Pancreas (tissue), 10 donors: ENCODE results near the gene CALD1. TPM values are rescaled to one million over a fixed set of nuclear protein-coding genes. Genes with fewer than 3 reads are reported as not detected.

Experiments
- ATAC-seq, 4 donors: fragments of 200-7000 bp; cut with Tn5 transposase; one replicate each; pipeline versions ENCODE4 v1.8.0 to v1.9.1; 2020; ENCODE audit warnings: mild to moderate bottlenecking in 4 of 4, moderate library complexity in 4 of 4
- DNase-seq, 6 donors: peaks; one replicate each; pipeline ENCODE4 v3.0.0-alpha.2; 2020
- FAIRE-seq: peaks from 2 replicates; lab custom pipeline; 2012; peaks lifted over from hg19 to GRCh38; lab: Jason Lieb, UNC
- H3K27ac ChIP-seq, 4 donors: fragments of 200-600 bp; sonication (generic); 1 replicate in 3 of 4; 2 replicates in 1 of 4; pipeline versions ENCODE4 v1.5.0 to v1.8.0; 2020
- H3K27me3 ChIP-seq, 4 donors: fragments of 200-600 bp; one replicate each; pipeline ENCODE4 v1.8.0; 2021
- H3K36me3 ChIP-seq, 3 donors: fragments of 200-600 bp; sonication (generic) in 1 of 3; one replicate each; pipeline versions ENCODE4 v1.5.0 to v1.8.0; 2020 to 2021
- H3K4me1 ChIP-seq, 3 donors: fragments of 200-600 bp; one replicate each; pipeline ENCODE4 v1.8.0; 2021
- H3K4me3 ChIP-seq, 4 donors: fragments of 200-600 bp; sonication (generic) in 2 of 4; one replicate each; pipeline versions ENCODE4 v1.5.0 to v1.8.0; 2020 to 2021
- H3K9me3 ChIP-seq, 4 donors: fragments of 200-600 bp; one replicate each; pipeline ENCODE4 v1.8.0; 2021
- WGBS, 2 donors: extraction: QIAGEN DNeasy Blood & Tissue Kit; methylation state at CpG; one replicate each; pipeline ENCODE4 v1.1.7; 2013; 5-methylcytosine and 5-hydroxymethylcytosine counted together
- intact Hi-C, 3 donors: fragments of 100-400 bp; cut with DNase I; formaldehyde crosslinking; loops; one replicate each; pipeline versions ENCODE4 v1.11.1 to v1.14.2; 2022
- polyA plus RNA-seq, 2 donors: library from polyadenylated mRNA; stranded (reverse); fragments of 200-250 nt; gene quantifications; one replicate each; pipeline ENCODE4 v1.2.3, GENCODE V29; 2013
- total RNA-seq, 6 donors: library from RNA; stranded (reverse); fragmentation: NEBNext Ultra II Directional in 4 of 6; extraction: Animal tissue kit (Norgen Biotek cat#: 25700) in 4 of 6; gene quantifications; one replicate each; pipeline versions ENCODE4 v1.2.1 to v1.2.4, GENCODE V29; 2021 to 2023
- TF ChIP-seq, protein P1 (sequence below), 4 donors: fragments of 200-600 bp; sonication (generic) in 3 of 4; IDR thresholded peaks; one replicate each; pipeline versions ENCODE4 v1.5.0 to v1.8.0; 2021; ENCODE audit warnings: antibody characterized with exemption in 4 of 4
- donor health status: healthy with polysubstance abuse.
- donor health status: DM: no; HTN: no; CAD: no; lungs with moderate emphysema.
- donor health status: DM: no; HTN: no; CAD: no.
- donor health status: control.
- donor health status: control.
- donor health status: Bipolar disorder and iron deficiency.
- donor health status: DM: yes; HTN: yes; CAD: no.
- donor health status: DM: no; HTN: no; CAD: no.
- donor health status: DM: no; HTN: no; CAD: no.
- donor health status: DM: yes; HTN: yes; CAD: no.

Gene CALD1
- total and polyA plus RNA-seq, 8 donors: 17.0 to 85.8 (median 33.2) TPM

- ATAC-seq: no peak
- 92 to 95% methylated on average over 1 of the region's 1 CpG for WGBS, 2 donors
- Histone ChIP-seq H3K36me3 (no peaks in the 10 kb centered on the region), H3K27ac (no peak overlapping the region), H3K9me3 (no peaks in the 10 kb centered on the region), H3K4me3 (no peak overlapping the region), H3K4me1 (no peaks in the 10 kb centered on the region), H3K27me3 (no peaks in the 10 kb centered on the region)
- FAIRE-seq: no peak
- intact Hi-C loops: no loop called here
- TF ChIP-seq, protein P1, sequence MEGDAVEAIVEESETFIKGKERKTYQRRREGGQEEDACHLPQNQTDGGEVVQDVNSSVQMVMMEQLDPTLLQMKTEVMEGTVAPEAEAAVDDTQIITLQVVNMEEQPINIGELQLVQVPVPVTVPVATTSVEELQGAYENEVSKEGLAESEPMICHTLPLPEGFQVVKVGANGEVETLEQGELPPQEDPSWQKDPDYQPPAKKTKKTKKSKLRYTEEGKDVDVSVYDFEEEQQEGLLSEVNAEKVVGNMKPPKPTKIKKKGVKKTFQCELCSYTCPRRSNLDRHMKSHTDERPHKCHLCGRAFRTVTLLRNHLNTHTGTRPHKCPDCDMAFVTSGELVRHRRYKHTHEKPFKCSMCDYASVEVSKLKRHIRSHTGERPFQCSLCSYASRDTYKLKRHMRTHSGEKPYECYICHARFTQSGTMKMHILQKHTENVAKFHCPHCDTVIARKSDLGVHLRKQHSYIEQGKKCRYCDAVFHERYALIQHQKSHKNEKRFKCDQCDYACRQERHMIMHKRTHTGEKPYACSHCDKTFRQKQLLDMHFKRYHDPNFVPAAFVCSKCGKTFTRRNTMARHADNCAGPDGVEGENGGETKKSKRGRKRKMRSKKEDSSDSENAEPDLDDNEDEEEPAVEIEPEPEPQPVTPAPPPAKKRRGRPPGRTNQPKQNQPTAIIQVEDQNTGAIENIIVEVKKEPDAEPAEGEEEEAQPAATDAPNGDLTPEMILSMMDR (IDR thresholded peaks at IDR 0.05): no peak
- DNase-seq: no peak
Measured at GRCh38 chr7:134825666-134826065, 46.2 kb downstream of the CALD1 start.

GRCh38 chr7:134826105-134826504, 46.7 kb downstream of the CALD1 start:
- TF ChIP-seq, protein P1 (IDR thresholded peaks at IDR 0.05): no peak
- no peak for FAIRE-seq
- 75 to 76% methylated on average over 4 of the region's 4 CpGs for WGBS, 2 donors
- Histone ChIP-seq H3K36me3 (no peaks in the 10 kb centered on the region), H3K27me3 (no peaks in the 10 kb centered on the region), H3K4me3 (no peak overlapping the region), H3K27ac (no peak overlapping the region), H3K9me3 (no peaks in the 10 kb centered on the region), H3K4me1 (no peaks in the 10 kb centered on the region)
- no peak for ATAC-seq
- DNase-seq: no peak
- intact Hi-C loops: no loop called here

DNA sequence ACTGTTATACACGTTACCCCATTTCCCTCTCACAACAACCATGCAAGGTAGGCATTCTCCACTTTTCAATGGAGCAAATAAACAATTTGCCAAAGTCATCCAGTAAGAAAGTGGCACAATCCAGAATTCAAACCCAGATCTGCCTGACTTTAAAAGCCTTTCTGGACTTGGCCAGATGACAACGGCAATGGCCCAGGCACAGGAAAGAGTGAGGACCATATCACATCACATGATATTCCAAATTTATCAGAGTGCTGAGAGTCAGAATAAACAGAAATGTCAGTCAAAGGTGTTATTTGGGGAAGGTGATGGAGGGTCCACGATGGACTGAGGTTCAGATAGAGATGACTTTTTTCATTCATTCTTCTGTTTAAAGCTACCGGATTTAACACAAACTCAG, 48.0 kb downstream of the CALD1 start:
- TF ChIP-seq, protein P1 (IDR thresholded peaks at IDR 0.05): no peak
- DNase-seq: no peak
- Histone ChIP-seq H3K9me3 (no peaks in the 10 kb centered on the region), H3K27me3 (no peaks in the 10 kb centered on the region), H3K27ac (no peak overlapping the region), H3K4me3 (no peak overlapping the region), H3K4me1 (no peaks in the 10 kb centered on the region), H3K36me3 (no peaks in the 10 kb centered on the region)
- no peak for ATAC-seq
- 84 to 90% methylated on average over 4 of the region's 4 CpGs for WGBS, 2 donors
- FAIRE-seq: no peak
- intact Hi-C loops: no loop called here

DNA sequence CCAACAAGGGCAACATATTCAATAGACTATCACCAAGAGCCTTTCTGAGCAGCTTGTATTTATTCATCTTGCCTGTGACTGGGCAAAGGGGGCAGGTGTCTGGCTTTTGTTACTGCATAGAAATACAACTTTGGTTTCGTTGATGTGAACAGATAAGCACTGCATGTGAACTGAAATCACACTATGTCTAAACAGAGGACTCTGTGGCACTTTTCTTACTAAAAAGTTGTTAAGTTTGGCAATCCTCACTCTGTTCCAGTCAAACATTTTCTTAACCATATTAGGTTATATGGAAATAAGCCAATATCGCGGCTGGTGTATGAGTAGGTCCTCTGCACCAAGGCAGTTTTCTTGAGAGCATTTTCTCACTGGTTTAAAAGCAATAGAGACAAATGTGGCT, 48.5 kb downstream of the CALD1 start:
- Histone ChIP-seq H3K27me3 (no peaks in the 10 kb centered on the region), H3K27ac (no peak overlapping the region), H3K36me3 (no peaks in the 10 kb centered on the region), H3K9me3 (no peaks in the 10 kb centered on the region), H3K4me1 (no peaks in the 10 kb centered on the region), H3K4me3 (no peak overlapping the region)
- intact Hi-C loops: no loop called here
- ATAC-seq (no peak), DNase-seq (no peak), FAIRE-seq (peak; percentile 75)
- TF ChIP-seq, protein P1 (IDR thresholded peaks at IDR 0.05): no peak
- 67 to 73% methylated on average over 3 of the region's 3 CpGs for WGBS, 2 donors

- H3K4me1 ChIP-seq: no peaks in the 10 kb centered on the region
- no peak for ATAC-seq
- no peaks in the 10 kb centered on the region for H3K36me3 ChIP-seq
- intact Hi-C loops: no loop called here
- TF ChIP-seq, protein P1 (IDR thresholded peaks at IDR 0.05): no peak
- H3K27me3 ChIP-seq: no peaks in the 10 kb centered on the region
- no peak overlapping the region for H3K4me3 ChIP-seq
- FAIRE-seq: no peak
- no peaks in the 10 kb centered on the region for H3K9me3 ChIP-seq
- no peak overlapping the region for H3K27ac ChIP-seq
- DNase-seq: no peak
- 82 to 87% methylated on average over 2 of the region's 2 CpGs for WGBS, 2 donors
Measured at GRCh38 chr7:134828361-134828760, 48.9 kb downstream of the CALD1 start.
